Body of pancreas (tissue), 4 donors: ENCODE data around the gene COX6A1. TPM values are rescaled to one million over a fixed set of nuclear protein-coding genes. Genes with fewer than 3 reads are reported as not detected.
"Not testable (repeated sequence)": the region's sequence is repeated elsewhere in the genome, so short reads cannot be mapped to it uniquely, and the experiment has no call there.

Experiments
- ATAC-seq: fragments of 150-250 bp; one replicate; pipeline ENCODE4 v1.9.1; 2016
- DNase-seq, 4 donors: peaks; one replicate each; pipeline ENCODE4 v3.0.0-alpha.2; 2019
- H3K27ac ChIP-seq, 4 donors: fragments of 200-600 bp; sonication (generic); 1 replicate in 3 of 4; 2 replicates in 1 of 4; pipeline versions ENCODE4 v1.5.1 to v1.6.1; 2016 to 2019; ENCODE audit warnings: mild to moderate bottlenecking in 1 of 4, mixed read lengths in 1 of 4, moderate library complexity in 1 of 4
- H3K27me3 ChIP-seq, 2 donors: fragments of 200-600 bp; sonication (generic); one replicate each; pipeline ENCODE4 v1.6.0; 2016; ENCODE audit warnings: mild to moderate bottlenecking in 1 of 2
- H3K36me3 ChIP-seq, 2 donors: fragments of 200-600 bp; sonication (generic); replicated peaks in 1 of 2; 2 replicates each; pipeline ENCODE4 v1.5.1; 2016; ENCODE audit warnings: low read depth in 2 of 2; ENCODE audit not compliant: insufficient read depth in 1 of 2
- H3K4me1 ChIP-seq: fragments of 200-600 bp; sonication (generic); one replicate; pipeline ENCODE4 v1.6.0; 2016
- H3K4me3 ChIP-seq, 2 donors: fragments of 200-600 bp; sonication (generic); 1 replicate in 1 of 2; 2 replicates in 1 of 2; pipeline ENCODE4 v1.5.1; 2016 to 2019
- H3K9me3 ChIP-seq, 3 donors: fragments of 200-600 bp; sonication (generic); 1 replicate in 2 of 3; 2 replicates in 1 of 3; pipeline ENCODE4 v1.5.1; 2016
- CTCF ChIP-seq, 7 experiments: fragments of 450-650 bp in 4 of 7; fragments of 200-600 bp in 3 of 7; sonication (generic) in 3 of 7; IDR thresholded peaks; one replicate each; pipeline ENCODE4 v1.5.1; 2016 to 2019; ENCODE audit warnings: antibody characterized with exemption in 7 of 7
- POLR2A ChIP-seq, 3 donors: fragments of 450-650 bp; IDR thresholded peaks; one replicate each; pipeline ENCODE4 v1.6.1; 2016; ENCODE audit warnings: antibody characterized with exemption in 3 of 3, mild to moderate bottlenecking in 2 of 3
- WGBS, 2 donors: methylation state at CpG; one replicate each; pipeline ENCODE4 v1.1.5; 2017; 5-methylcytosine and 5-hydroxymethylcytosine counted together
- intact Hi-C: fragments of 100-400 bp; cut with DNase I; formaldehyde crosslinking; loops from one replicate; pipeline ENCODE4 v1.15.1; 2023
- total RNA-seq, 2 donors: library from RNA; depleted of rRNA; stranded (reverse); fragments of >200 nt; gene quantifications; one replicate each; pipeline ENCODE4 v1.1.0, GENCODE V29; 2016

The COX6A1 gene
- total RNA-seq, 2 donors from 2014 or later, result 183 to 359 TPM

- H3K9me3 ChIP-seq, result no peaks in the 10 kb centered on the region
- ATAC-seq (no peak), DNase-seq (no peak)
- H3K27ac ChIP-seq, result peak overlapping the region in 1 of 4 donors; percentile 94
- H3K4me1 ChIP-seq, result peaks cover 58% of the 10 kb centered on the region
- no peak overlapping the region for H3K4me3 ChIP-seq
- 88 to 97% methylated on average over 4 of the region's 4 CpGs for WGBS, 2 donors
- intact Hi-C loops, result no loop called here
- H3K36me3 ChIP-seq, result peaks cover 0 to 1% of the 10 kb centered on the region in 2 donors
- H3K27me3 ChIP-seq, result no peaks in the 10 kb centered on the region
- no peak for TF ChIP-seq CTCF (IDR thresholded peaks at IDR 0.05)
- TF ChIP-seq POLR2A (IDR thresholded peaks at IDR 0.05), result no peak
Measured at GRCh38 chr12:120447992-120448391, 10.1 kb downstream of the COX6A1 start.

- H3K4me3 ChIP-seq, intact Hi-C loops, H3K36me3 ChIP-seq, H3K9me3 ChIP-seq, H3K27me3 ChIP-seq: not testable (repeated sequence)
- H3K4me1 ChIP-seq, result peaks cover 77% of the 10 kb centered on the region
- WGBS, 2 donors, result 32 to 38% methylated on average over 5 of the region's 5 CpGs
- ATAC-seq (peak; percentile 45), DNase-seq (peak; percentile 67 to 84 (median 78))
- peak overlapping the region; percentile 72 to 88 (median 84) for H3K27ac ChIP-seq
Measured at GRCh38 chr12:120452524-120452923, 14.6 kb downstream of the COX6A1 start.

- WGBS, 2 donors, result 29 to 31% methylated on average over 3 of the region's 3 CpGs
- Histone ChIP-seq H3K4me1 (peaks cover 70% of the 10 kb centered on the region), H3K36me3 (no peaks in the 10 kb centered on the region), H3K9me3 (no peaks in the 10 kb centered on the region), H3K4me3 (no peak overlapping the region), H3K27me3 (no peaks in the 10 kb centered on the region), H3K27ac (peak overlapping the region; percentile 72 to 88 (median 84))
- intact Hi-C loops, result no loop called here
- peak; percentile 80 for ATAC-seq
- no peak for TF ChIP-seq CTCF (IDR thresholded peaks at IDR 0.05)
- TF ChIP-seq POLR2A (IDR thresholded peaks at IDR 0.05), result peak in 2 of 3 donors; percentile 33 to 39
- peak; percentile 46 to 73 (median 52) for DNase-seq
Measured at GRCh38 chr12:120453060-120453750, 15.3 kb downstream of the COX6A1 start.

- Histone ChIP-seq H3K4me1 (peaks cover 62% of the 10 kb centered on the region), H3K36me3 (peaks cover 4 to 7% of the 10 kb centered on the region in 2 donors), H3K27ac (peak overlapping the region; percentile 32 to 88 (median 84)), H3K9me3 (no peaks in the 10 kb centered on the region), H3K4me3 (no peak overlapping the region), H3K27me3 (no peaks in the 10 kb centered on the region)
- ATAC-seq (peak; percentile 10), DNase-seq (no peak)
- WGBS, 2 donors, result 31 to 36% methylated on average over 4 of the region's 4 CpGs
- intact Hi-C loops, result no loop called here
- TF ChIP-seq POLR2A (IDR thresholded peaks at IDR 0.05), result no peak
- TF ChIP-seq CTCF (IDR thresholded peaks at IDR 0.05), result peak in 6 of 7 experiments; percentile 23 to 52 (median 38)
Measured at GRCh38 chr12:120453977-120454376, 16.1 kb downstream of the COX6A1 start.

GRCh38 chr12:120455302-120455701 lies 17.4 kb downstream of the COX6A1 start:
- TF ChIP-seq POLR2A (IDR thresholded peaks at IDR 0.05) (peak in 1 of 3 donors; percentile 13), CTCF (IDR thresholded peaks at IDR 0.05) (no peak)
- DNase-seq (peak; percentile 87 to 94 (median 88)), ATAC-seq (peak; percentile 70)
- Histone ChIP-seq H3K36me3 (peaks cover 8 to 14% of the 10 kb centered on the region in 2 donors), H3K4me3 (no peak overlapping the region), H3K9me3 (no peaks in the 10 kb centered on the region), H3K4me1 (peaks cover 52% of the 10 kb centered on the region), H3K27ac (peak overlapping the region in 3 of 4 donors; percentile 81 to 88 (median 87)), H3K27me3 (no peaks in the 10 kb centered on the region)
- WGBS, 2 donors, result 39 to 42% methylated on average over 6 to 7 of the region's 7 CpGs
- intact Hi-C loops, result no loop called here
